Calu3 (cell line): ENCODE data around the gene VTA1. TPM values are rescaled to one million over a fixed set of nuclear protein-coding genes. Genes with fewer than 3 reads are reported as not detected.

Experiments used
- BruUV-seq: library from RNA; stranded (reverse); fragments of 400-500 nt; replicated peaks from 2 replicates; lab custom pipeline; 2021; lab: Mats Ljungman, UMichigan
- CTCF ChIA-PET: fragments of 300-600 bp; sonication (Branson Sonifier 250); formaldehyde crosslinking; loops from one replicate; lab custom pipeline; 2022; ENCODE audit warnings: antibody characterized with exemption; lab: Charles Lee
- DNase-seq: peaks from one replicate; pipeline ENCODE4 v3.0.0; 2022
- H3K27ac Mint-ChIP-seq: one replicate; pipeline ENCODE4 v1.8.0; 2022; ENCODE audit warnings: mixed read lengths; ENCODE audit not compliant: unreplicated experiment
- H3K27me3 Mint-ChIP-seq: one replicate; pipeline ENCODE4 v1.8.0; 2022; ENCODE audit warnings: mixed read lengths; ENCODE audit not compliant: unreplicated experiment
- H3K36me3 Mint-ChIP-seq: one replicate; pipeline ENCODE4 v1.8.0; 2022; ENCODE audit warnings: mild to moderate bottlenecking, moderate library complexity, mixed read lengths; ENCODE audit not compliant: insufficient read depth, unreplicated experiment
- H3K4me1 Mint-ChIP-seq: one replicate; pipeline ENCODE4 v1.8.0; 2022; ENCODE audit warnings: mild to moderate bottlenecking, low read depth, mixed read lengths; ENCODE audit not compliant: unreplicated experiment
- H3K4me3 Mint-ChIP-seq: one replicate; pipeline ENCODE4 v1.8.0; 2022; ENCODE audit warnings: mild to moderate bottlenecking, low read depth, moderate library complexity, mixed read lengths; ENCODE audit not compliant: unreplicated experiment
- H3K9me3 Mint-ChIP-seq: one replicate; pipeline ENCODE4 v1.8.0; 2022; ENCODE audit warnings: low read depth, mixed read lengths; ENCODE audit not compliant: unreplicated experiment
- CTCF ChIP-seq: fragments of 200-600 bp; IDR thresholded peaks from one replicate; pipeline ENCODE4 v1.8.0; 2022; ENCODE audit warnings: antibody characterized with exemption; ENCODE audit not compliant: unreplicated experiment
- intact Hi-C: fragments of 100-400 bp; cut with micrococcal nuclease; formaldehyde crosslinking; loops from one replicate; pipeline ENCODE4 v1.10.0; 2022; ENCODE audit not compliant: unreplicated experiment
- total RNA-seq: library from RNA; stranded (reverse); gene quantifications from 2 replicates; pipeline ENCODE4 v1.2.3, GENCODE V29; 2022

VTA1 gene
- total RNA-seq, 1 experiment from 2014 or later, result 35.5 TPM

GRCh38 chr6:142271476-142271875 lies 124.4 kb downstream of the VTA1 start:
- no peak overlapping the region for H3K27ac Mint-ChIP-seq
- H3K36me3 Mint-ChIP-seq, result peaks cover 8% of the 10 kb centered on the region
- peaks cover 26% of the 10 kb centered on the region for H3K4me1 Mint-ChIP-seq
- CTCF ChIA-PET, result interaction anchor here (0.6 kb wide), 1 partner anchor 22 kb away, joined by 3 read pairs; no protein-coding TSS in a partner anchor
- no peaks in the 10 kb centered on the region for H3K9me3 Mint-ChIP-seq
- intact Hi-C loops, result no loop called here
- no peak for TF ChIP-seq CTCF
- no peaks in the 10 kb centered on the region for H3K27me3 Mint-ChIP-seq
- no peak for DNase-seq
- H3K4me3 Mint-ChIP-seq, result no peak overlapping the region
- BruUV-seq, result no TSS peak

Other genes with a start within 250 kb of the VTA1 start
- not detected in 2 replicates for gene GJE1, start 14.3 kb upstream of the VTA1 start, total RNA-seq
- not detected in 2 replicates for gene NMBR, start 141 bp upstream of the VTA1 start, total RNA-seq
- gene ADGRG6, start 154.7 kb downstream of the VTA1 start, total RNA-seq, result 84.6 and 109 TPM in 2 replicates